ENCODE results near the gene SPECC1.

The SPECC1 gene

GRCh38 chr17:20123209-20123608, 114.0 kb downstream of the SPECC1 start:
- no peaks in the 10 kb centered on the region for H3K9me3 ChIP-seq

GRCh38 chr17:20125724-20126123, 116.6 kb downstream of the SPECC1 start:
- Histone ChIP-seq H3K36me3 (no peaks in the 10 kb centered on the region), H3K27me3 (no peaks in the 10 kb centered on the region), H3K4me3 (ENCODE audit: low read depth, low read length) (no peak overlapping the region), H3K4me1 (no peaks in the 10 kb centered on the region), H3K9me3 (no peaks in the 10 kb centered on the region)
- no peak for TF ChIP-seq CTCF (IDR thresholded peaks at IDR 0.05; ENCODE audit: low read depth, low read length)
- no peak for DNase-seq

More at GRCh38 chr17:20123209-20123608, 114.0 kb downstream of the SPECC1 start:
- no peak for TF ChIP-seq CTCF (IDR thresholded peaks at IDR 0.05; ENCODE audit: low read depth, low read length)
- Histone ChIP-seq H3K27me3 (no peaks in the 10 kb centered on the region), H3K4me1 (no peaks in the 10 kb centered on the region), H3K36me3 (no peaks in the 10 kb centered on the region), H3K4me3 (ENCODE audit: low read depth, low read length) (no peak overlapping the region)
- no peak for DNase-seq

- no peak for TF ChIP-seq CTCF (IDR thresholded peaks at IDR 0.05; ENCODE audit: low read depth, low read length)
- DNase-seq: no peak
- Histone ChIP-seq H3K4me1 (no peaks in the 10 kb centered on the region), H3K9me3 (no peaks in the 10 kb centered on the region), H3K27me3 (no peaks in the 10 kb centered on the region), H3K4me3 (ENCODE audit: low read depth, low read length) (no peak overlapping the region), H3K36me3 (no peaks in the 10 kb centered on the region)
Observed at GRCh38 chr17:20127360-20128035, 118.3 kb downstream of the SPECC1 start.

- Histone ChIP-seq H3K4me1 (no peaks in the 10 kb centered on the region), H3K36me3 (no peaks in the 10 kb centered on the region), H3K4me3 (ENCODE audit: low read depth, low read length) (no peak overlapping the region), H3K9me3 (no peaks in the 10 kb centered on the region), H3K27me3 (no peaks in the 10 kb centered on the region)
- no peak for DNase-seq
- TF ChIP-seq CTCF (IDR thresholded peaks at IDR 0.05; ENCODE audit: low read depth, low read length): no peak
Observed at GRCh38 chr17:20128036-20128667, 119.0 kb downstream of the SPECC1 start.

- TF ChIP-seq CTCF (IDR thresholded peaks at IDR 0.05; ENCODE audit: low read depth, low read length): no peak
- H3K36me3 ChIP-seq: no peaks in the 10 kb centered on the region
- no peaks in the 10 kb centered on the region for H3K4me1 ChIP-seq
- no peak for DNase-seq
- H3K4me3 ChIP-seq (ENCODE audit: low read depth, low read length): no peak overlapping the region
- no peaks in the 10 kb centered on the region for H3K9me3 ChIP-seq
- H3K27me3 ChIP-seq: no peaks in the 10 kb centered on the region
Observed at GRCh38 chr17:20133517-20133916, 124.4 kb downstream of the SPECC1 start.

Data from BE2C (cell line).